NCI-H2227 treated with DMSO at 0.1 percent for 48 hours (cell line): ENCODE measurements around the gene TCAP.
A peak's percentile ranks its signal among the peaks of the same experiment; 100 is the strongest.

ENCODE experiments used
- DNase-seq: peaks from one replicate; lab custom pipeline; 2025; lab: John Stamatoyannopoulos, UW

TCAP gene

DNA sequence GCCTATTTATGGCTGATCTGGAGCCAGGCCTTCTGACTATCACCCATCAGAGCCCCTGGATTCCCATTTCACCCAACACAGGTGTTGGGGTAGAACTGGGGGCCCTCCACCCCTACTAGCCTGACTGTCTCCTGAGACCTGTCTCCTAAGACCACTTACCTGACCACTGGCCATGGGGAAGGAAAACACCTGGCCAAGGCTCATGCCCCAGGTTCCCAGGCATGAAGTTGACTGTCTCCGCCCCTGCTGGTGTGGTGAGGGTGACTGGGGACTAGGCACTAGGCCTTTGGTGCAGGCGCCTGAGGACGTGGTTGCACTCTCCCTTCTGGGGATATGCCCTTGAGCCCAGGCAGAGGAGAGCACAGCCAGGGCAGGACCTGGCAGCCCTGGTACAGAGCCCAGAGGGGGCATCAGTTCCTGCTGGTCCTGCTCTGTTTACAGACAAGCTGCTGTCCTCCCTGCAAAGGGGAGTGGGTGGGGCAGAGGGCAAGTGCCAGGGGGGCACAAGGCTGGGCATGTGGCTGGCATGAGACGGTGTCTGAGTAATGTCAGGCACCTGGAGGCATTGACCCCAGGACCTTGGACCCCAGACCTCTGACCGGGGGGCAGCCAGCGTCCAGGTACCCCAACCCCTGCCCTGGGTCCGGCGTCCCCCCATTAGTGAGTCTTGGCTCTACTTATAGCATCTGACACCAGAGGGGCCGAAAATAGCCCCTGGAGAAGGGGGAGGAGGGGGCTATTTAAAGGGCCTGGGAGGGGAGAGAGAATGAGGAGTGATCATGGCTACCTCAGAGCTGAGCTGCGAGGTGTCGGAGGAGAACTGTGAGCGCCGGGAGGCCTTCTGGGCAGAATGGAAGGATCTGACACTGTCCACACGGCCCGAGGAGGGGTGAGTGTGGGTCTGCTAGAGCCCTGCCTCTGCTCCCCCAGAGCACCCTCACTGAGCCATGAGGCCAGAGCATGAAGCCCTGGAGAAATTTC is at the start of gene TCAP:
TCAP (plus strand) TSS at position 769 of the 981 bp plus-strand sequence; CDS start at position 780, 11 bp downstream.
- no peak for DNase-seq

DNA sequence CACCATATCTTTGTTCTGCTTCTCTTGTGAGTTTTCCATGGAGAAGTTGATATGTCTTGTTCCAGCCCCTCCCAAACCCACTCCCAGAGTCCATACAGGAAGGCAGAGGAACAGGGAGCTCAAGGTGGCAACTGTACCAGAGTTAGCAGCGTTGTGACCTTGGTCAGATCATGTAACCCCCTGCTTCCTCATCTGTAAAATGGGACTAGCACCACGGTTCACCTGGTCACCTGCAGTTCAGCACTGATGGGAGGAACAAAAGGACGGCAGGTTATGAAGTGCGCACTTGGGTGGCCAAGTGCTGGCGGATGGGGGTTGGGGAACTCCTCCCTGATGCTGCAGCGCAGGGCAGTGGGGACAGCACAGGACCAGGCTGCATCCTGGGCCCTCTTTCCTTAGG is 49.7 kb upstream of the TCAP start:
- DNase-seq = no peak

DNA sequence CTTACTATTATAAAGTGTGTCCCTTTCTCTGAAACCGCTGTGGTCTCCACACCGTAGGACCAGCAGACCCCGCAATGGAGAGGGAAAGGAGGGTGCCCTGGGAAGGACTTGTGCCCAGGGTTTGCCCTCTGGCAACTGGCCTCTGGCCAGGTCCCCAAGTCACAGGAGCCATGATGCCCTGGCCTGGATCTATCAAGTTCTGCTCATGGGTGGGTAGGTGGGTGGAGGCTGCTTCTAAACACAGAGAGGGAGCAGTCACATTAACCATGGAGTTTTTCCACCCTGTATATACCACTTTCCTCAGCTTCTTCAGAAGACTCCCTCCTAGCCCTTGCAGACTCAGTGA is 48.1 kb upstream of the TCAP start:
- no peak for DNase-seq

DNA sequence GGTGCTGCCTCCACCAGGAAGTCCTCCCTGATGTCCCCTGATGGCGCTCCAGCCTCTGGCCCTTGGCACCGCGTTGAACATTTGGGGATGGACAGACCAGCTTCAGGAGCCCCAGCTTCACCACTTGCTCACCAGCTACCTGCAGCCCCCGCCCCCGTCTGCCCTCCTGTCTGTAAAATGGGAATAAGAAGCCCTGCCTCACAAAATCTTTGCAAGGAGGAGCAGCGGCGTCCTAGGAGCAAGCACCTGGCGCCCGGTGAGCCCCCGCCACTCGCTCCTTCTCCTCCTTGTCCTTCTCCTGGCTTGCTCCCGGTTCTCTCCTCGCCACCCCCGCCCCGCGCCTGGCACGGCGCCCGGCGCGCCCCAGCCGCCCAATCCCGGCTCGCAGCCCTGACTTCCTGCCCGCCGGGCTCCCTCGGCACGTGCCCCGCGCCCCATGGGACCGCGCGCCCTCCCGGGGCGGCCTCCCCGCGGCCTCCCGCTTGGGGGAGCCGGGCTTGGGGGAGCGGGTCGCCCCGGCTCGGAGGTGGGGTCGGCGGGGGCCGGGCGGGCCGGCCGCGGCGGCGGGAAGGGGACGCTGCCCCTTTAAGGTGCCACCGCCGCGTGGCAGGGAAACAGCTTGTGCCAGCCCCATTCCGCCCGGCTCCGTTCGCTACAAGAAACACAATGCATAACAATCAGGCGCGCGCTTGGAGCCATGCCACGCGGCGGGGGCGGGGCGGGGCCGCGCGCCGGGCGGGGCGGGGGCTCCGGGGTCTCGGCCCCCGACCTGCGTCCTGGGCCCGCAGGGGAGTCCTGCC is 47.5 kb upstream of the TCAP start:
- DNase-seq = peak; percentile 61

DNA sequence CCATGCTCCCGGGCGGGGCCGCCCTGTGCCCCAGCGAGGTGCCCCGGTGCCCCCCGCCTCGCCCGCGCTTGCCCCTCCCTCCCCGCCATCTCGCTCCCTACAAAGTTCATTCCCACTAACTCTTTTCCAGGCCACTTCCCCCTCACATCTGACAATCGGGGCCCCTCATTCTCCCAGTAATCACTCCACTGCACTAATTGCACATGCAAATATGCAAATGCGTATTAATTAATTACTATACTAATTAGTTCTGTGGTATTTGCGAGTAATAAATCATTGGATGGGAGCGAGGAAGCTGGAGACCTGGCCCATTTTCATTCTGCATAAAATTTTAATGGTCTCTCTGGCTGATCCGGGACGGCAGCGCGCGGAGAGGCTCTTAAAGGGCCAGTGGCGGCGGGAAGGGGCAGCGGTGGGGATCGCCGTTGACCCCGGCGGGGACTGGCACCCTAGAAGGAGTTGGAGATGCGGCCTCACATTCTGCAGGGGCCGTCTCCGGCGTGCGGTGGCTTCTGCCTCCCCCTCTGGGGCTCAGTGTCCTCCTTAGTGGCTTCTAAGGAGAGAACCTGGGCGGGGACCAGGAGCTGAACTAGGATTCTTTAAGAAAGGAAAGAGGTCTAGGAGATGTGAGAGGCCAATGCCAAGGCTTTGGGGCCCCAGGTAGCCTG is 46.8 kb upstream of the TCAP start:
- DNase-seq = no peak

DNA sequence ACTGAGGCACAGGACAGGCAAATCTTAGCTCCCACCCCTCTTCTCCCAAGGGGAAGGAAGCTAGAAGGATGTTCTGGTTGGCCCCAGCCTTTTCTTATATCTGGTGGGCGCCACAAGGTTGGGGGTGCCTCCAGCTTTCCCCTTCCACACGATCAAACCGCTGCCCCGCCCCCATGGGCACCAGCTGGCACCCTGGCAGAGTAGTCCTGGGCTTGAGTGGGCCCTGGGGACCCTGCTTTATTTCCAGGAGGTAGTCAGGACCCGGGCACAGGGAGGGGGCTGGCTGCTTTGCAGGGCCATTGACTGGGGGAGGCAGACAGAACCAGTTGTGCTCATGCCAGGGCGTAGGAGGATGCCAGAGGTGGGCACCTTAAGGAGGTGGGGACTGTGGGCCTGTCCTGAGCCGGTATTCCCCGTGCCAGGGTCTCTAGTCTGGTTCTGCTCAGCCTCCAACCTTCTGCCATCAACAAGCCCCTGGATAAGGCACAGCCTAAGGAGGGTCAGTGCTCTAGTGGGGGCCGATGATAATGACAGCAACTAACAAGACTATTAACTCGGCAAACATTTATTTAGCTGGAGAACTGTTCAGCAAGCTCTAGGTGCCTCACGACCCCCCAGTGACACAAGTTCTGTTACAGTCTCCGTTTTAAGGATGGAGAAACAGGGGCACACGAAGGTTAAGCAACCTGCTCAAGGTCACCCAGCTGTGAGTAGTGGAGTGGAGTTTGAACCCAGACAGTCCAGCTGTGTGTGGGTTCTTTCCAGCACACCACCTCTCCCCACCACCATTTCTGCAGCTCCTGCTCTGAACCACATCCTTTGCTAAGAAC is 46.0 kb upstream of the TCAP start:
- no peak for DNase-seq

DNA sequence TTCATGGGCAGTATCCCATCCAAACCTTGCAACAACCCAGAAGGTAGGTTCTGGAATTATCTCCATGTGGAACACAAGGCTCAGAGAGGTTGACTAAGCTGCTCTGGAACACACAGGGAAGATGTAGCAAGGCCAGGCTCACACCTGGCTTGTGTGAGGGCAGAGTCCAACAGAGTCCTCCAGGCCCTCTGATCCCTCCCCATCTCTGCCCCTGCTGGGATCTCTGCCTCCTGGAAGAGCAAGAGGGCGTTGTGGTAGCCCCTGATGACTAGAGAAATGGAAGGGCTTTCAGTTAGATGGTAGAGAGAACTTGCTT is 45.4 kb upstream of the TCAP start:
- DNase-seq = no peak

GRCh38 chr17:39621523-39622379 is 43.4 kb upstream of the TCAP start:
- DNase-seq = peak; percentile 85

DNA sequence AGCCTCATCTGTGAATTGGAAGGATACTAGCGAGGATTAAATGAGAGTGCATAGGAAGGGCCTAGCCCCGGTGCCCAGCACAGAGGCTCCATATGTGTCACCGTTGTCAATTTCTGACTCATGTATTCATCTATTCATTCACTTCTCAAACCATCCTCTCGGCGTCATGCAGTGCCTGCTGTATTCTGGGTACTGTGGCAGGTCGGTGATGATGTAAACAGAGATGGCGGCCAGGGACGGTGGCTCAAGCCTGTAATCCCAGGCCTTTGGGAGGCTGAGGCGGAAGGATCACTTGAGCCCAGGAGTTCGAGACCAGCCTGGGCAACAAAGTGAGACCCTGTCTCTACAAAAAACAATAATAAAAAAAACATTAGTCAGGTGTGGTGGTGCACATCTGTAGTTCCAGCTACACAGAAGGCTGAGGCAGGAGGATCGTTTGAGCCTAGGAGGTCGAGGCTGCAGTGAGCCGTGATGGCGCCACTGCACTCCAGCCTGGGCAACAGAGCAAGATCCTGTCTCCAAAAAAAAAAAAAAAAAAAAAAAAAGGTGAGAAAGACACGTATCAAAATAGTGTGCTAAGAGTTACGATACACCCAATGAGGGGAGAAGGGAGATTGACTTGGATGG is 42.7 kb upstream of the TCAP start:
- DNase-seq = no peak

- peak; percentile 56 for DNase-seq
Measured at GRCh38 chr17:39623356-39623950, 41.7 kb upstream of the TCAP start.

GRCh38 chr17:39624313-39624712 is 40.8 kb upstream of the TCAP start:
- DNase-seq = no peak

- DNase-seq = no peak
Measured at GRCh38 chr17:39625198-39625785, 39.9 kb upstream of the TCAP start.

DNA sequence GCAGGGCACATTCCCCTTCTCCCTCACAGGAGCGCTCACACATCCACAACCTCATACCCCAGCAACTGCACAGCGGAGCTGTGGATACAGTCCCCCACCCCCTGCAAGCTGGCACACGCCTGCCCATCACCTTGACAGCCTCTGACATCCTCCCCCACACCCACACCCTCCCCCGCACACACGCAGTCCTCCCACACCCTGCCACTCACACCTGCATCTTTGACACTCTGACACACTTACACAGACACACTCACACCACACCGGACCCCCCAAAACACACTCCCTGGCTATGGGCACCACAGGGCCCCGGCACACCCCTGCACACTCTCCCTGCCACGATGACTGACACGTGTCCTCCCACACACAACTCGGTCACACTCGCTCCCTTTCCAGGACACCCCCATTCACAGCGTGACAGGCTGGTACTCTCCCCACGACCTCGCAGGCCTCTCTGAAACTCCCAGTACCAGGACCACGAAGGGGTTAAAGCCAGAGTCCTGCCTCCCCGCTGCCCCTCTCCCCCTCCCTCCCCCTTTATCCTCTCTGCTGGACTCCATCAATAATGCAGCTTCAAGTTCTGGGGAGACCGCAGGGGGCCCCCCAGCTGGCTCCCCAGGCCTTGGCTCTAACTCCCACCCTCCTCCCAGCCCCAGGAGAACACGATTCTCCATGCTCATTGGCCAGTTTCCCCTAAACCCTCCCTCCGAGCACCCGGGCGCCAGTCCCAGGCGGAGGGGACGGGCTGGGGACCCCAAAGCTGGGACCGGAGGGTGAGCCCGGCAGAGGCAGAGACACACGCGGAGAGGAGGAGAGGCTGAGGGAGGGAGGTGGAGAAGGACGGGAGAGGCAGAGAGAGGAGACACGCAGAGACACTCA is 38.7 kb upstream of the TCAP start, which contains the start of gene PPP1R1B:
PPP1R1B (plus strand) TSS at position 782 of the 876 bp plus-strand sequence. CDS start 441 bp downstream, outside the sequence.
- DNase-seq = no peak

GRCh38 chr17:39627047-39627711 is 38.0 kb upstream of the TCAP start:
- no peak for DNase-seq

GRCh38 chr17:39627712-39628516 is 37.2 kb upstream of the TCAP start:
- DNase-seq = no peak

DNA sequence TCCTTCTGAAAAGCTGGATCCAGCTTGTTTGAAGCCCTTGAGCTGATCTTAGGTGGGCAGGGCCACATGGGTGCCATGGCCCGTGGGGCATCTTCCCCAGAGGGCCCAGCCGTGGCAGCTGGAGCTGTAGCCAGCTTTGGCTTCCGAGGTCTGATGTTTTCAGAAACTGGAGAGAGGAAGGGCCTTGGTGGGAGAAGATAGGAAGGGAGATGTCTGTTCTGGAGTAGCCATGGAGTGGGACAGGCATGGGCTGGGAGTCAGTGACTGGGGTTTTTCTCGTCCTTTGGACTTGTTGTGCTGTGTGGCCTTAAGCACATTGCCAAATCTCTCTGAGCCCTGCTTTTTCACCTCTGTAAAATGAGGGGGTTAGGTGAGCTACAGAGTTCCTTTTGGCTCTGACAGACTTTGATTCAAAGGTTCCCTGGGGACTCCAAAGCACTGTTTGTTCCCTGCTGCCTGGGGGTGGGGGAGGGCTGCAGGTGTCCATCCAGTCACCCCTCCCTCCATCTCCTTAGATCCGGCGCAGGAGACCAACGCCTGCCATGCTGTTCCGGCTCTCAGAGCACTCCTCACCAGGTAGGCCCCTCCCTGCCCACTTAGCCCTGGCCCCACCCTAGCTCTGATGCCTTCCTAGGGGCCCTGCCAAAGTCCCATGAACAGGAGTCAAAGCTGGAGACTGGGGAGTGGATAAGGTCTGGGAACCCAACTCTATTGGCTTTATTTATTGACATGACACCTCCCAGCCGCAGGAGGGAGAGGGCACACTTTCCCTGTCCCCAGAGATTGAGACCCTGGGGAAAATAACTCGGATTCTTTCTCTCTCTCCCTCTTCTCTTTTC is 36.3 kb upstream of the TCAP start:
- DNase-seq = no peak
